SH-SY5Y (cell line): Measurements from ENCODE around the gene CPNE4.

ENCODE experiments used
- GATA2 ChIP-seq: IDR thresholded peaks from 2 replicates; pipeline ENCODE4 v1.6.1; 2011; ENCODE audit warnings: mild to moderate bottlenecking, low read depth, low read length
- GATA3 ChIP-seq: IDR thresholded peaks from 2 replicates; pipeline ENCODE4 v1.6.1; 2011; ENCODE audit warnings: low read depth, mild to moderate bottlenecking, low read length, moderate library complexity

CPNE4 gene

GRCh38 chr3:131547585-131547984 is 487.2 kb downstream of the CPNE4 start:
- TF ChIP-seq GATA2 = no peak
- TF ChIP-seq GATA3 = no peak

- TF ChIP-seq GATA2 (no peak), GATA3 (no peak)
Observed at GRCh38 chr3:131546441-131546840, 488.4 kb downstream of the CPNE4 start.

GRCh38 chr3:131544557-131544956 is 490.3 kb downstream of the CPNE4 start:
- no peak for TF ChIP-seq GATA3
- no peak for TF ChIP-seq GATA2

GRCh38 chr3:131543714-131544113 is 491.1 kb downstream of the CPNE4 start:
- TF ChIP-seq GATA3 = no peak
- no peak for TF ChIP-seq GATA2

GRCh38 chr3:131541288-131541687 is 493.5 kb downstream of the CPNE4 start:
- TF ChIP-seq GATA3 (no peak), GATA2 (no peak)

GRCh38 chr3:131540821-131541220 is 494.0 kb downstream of the CPNE4 start:
- no peak for TF ChIP-seq GATA2
- TF ChIP-seq GATA3 = no peak

GRCh38 chr3:131540143-131540542 is 494.7 kb downstream of the CPNE4 start:
- TF ChIP-seq GATA2 = no peak

GRCh38 chr3:131538968-131539367 is 495.8 kb downstream of the CPNE4 start:
- TF ChIP-seq GATA3 (no peak; the same call in 1 of the 2 replicates), GATA2 (peak; percentile 74)

GRCh38 chr3:131537531-131537930 is 497.3 kb downstream of the CPNE4 start:
- no peak for TF ChIP-seq GATA2
- no peak for TF ChIP-seq GATA3

- TF ChIP-seq GATA3 (no peak), GATA2 (no peak)
Observed at GRCh38 chr3:131535596-131535995, 499.2 kb downstream of the CPNE4 start.

- no peak for TF ChIP-seq GATA2
- TF ChIP-seq GATA3 = no peak
Observed at GRCh38 chr3:131535131-131535530, 499.7 kb downstream of the CPNE4 start.

- TF ChIP-seq GATA2 (no peak), GATA3 (no peak)
Observed at GRCh38 chr3:131532645-131533044, 502.2 kb downstream of the CPNE4 start.

- TF ChIP-seq GATA3 = no peak
- TF ChIP-seq GATA2 = no peak
Observed at GRCh38 chr3:131530843-131531242, 504.0 kb downstream of the CPNE4 start.

- TF ChIP-seq GATA2 (no peak), GATA3 (no peak)
Observed at GRCh38 chr3:131530388-131530787, 504.4 kb downstream of the CPNE4 start.

- TF ChIP-seq GATA2 = no peak
- TF ChIP-seq GATA3 = no peak
Observed at GRCh38 chr3:131526801-131527347, 507.9 kb downstream of the CPNE4 start.

GRCh38 chr3:131518680-131519079 is 516.1 kb downstream of the CPNE4 start:
- TF ChIP-seq GATA2 (no peak), GATA3 (no peak)

- no peak for TF ChIP-seq GATA2
- no peak for TF ChIP-seq GATA3
Observed at GRCh38 chr3:131505421-131505820, 529.4 kb downstream of the CPNE4 start.
